HepG2 (cell line): ENCODE results near the gene EPHB6. TPM values are rescaled to one million over a fixed set of nuclear protein-coding genes. Genes with fewer than 3 reads are reported as not detected.

ENCODE experiments used
- ATAC-seq: fragments of 200-7000 bp; cut with Tn5 transposase; 3 replicates; pipeline ENCODE4 v1.9.1; 2020; ENCODE audit warnings: mild to moderate bottlenecking, moderate library complexity
- BruUV-seq: library from RNA; stranded (reverse); fragments of 400-500 nt; replicated peaks from 2 replicates; lab custom pipeline; 2021; lab: Mats Ljungman, UMichigan
- CTCF ChIA-PET: fragments of 300-600 bp; formaldehyde crosslinking; extraction: SDS; loops from one replicate; lab custom pipeline; 2021; ENCODE audit warnings: low total read pairs, inconsistent platforms, low intra/inter-chr PET ratio; lab: Yijun Ruan, JAX
- POLR2A ChIA-PET: fragments of 350-600 bp; sonication (Branson Sonifier 250); formaldehyde crosslinking; loops from one replicate; lab custom pipeline; 2020; ENCODE audit warnings: antibody characterized with exemption, inconsistent platforms; lab: Yijun Ruan, JAX
- DNase-seq: peaks from one replicate; pipeline ENCODE4 v3.0.0-alpha.2; 2015; ENCODE audit warnings: low spot score
- FAIRE-seq: peaks from 3 replicates; lab custom pipeline; 2011; peaks lifted over from hg19 to GRCh38; lab: Jason Lieb, UNC
- H2AFZ ChIP-seq: one replicate; pipeline ENCODE4 v1.6.1; 2011; ENCODE audit warnings: low read length, inconsistent platforms
- H3K27ac ChIP-seq: fragments of 300-600 bp; 3 replicates; pipeline ENCODE4 v1.8.0; 2011; ENCODE audit warnings: mixed run types, mild to moderate bottlenecking, mixed read lengths, low read length, inconsistent platforms; ENCODE audit not compliant: insufficient read depth; ENCODE audit errors: extremely low read length
- H3K27me3 ChIP-seq, 2 experiments: fragments of 200-600 bp in 1 of 2; 2 replicates in 1 of 2; 3 replicates in 1 of 2; pipeline versions ENCODE4 v1.6.0 to v1.8.0; 2011; ENCODE audit warnings: low read length in 2 of 2, mild to moderate bottlenecking in 2 of 2, moderate library complexity in 2 of 2, inconsistent platforms in 1 of 2; ENCODE audit not compliant: insufficient read depth in 2 of 2, control insufficient read depth in 1 of 2
- H3K36me3 ChIP-seq, 2 experiments: fragments of 200-600 bp in 1 of 2; replicated peaks in 1 of 2; 2 replicates in 1 of 2; 3 replicates in 1 of 2; pipeline versions ENCODE4 v1.5.1 to v1.8.0; 2011; ENCODE audit warnings: low read length in 2 of 2, inconsistent platforms in 1 of 2; ENCODE audit not compliant: insufficient read depth in 2 of 2, control insufficient read depth in 1 of 2
- H3K4me1 ChIP-seq: 2 replicates; pipeline ENCODE4 v1.5.1; 2012; ENCODE audit warnings: low read length, inconsistent platforms; ENCODE audit not compliant: insufficient read depth
- H3K4me2 ChIP-seq: 2 replicates; pipeline ENCODE4 v1.6.0; 2011; ENCODE audit warnings: low read depth, low read length, inconsistent platforms
- H3K4me3 ChIP-seq, 3 experiments: fragments of 200-600 bp in 1 of 3; sonication (generic), shearing (Covaris generic) in 1 of 3; replicated peaks in 1 of 3; 2 replicates each; pipeline ENCODE4 v1.5.1; 2011 to 2016; ENCODE audit warnings: low read length in 3 of 3, inconsistent platforms in 2 of 3, low read depth in 2 of 3, mild to moderate bottlenecking in 2 of 3, control low read depth in 1 of 3, mixed read lengths in 1 of 3; ENCODE audit not compliant: insufficient read depth in 1 of 3
- H3K79me2 ChIP-seq: one replicate; pipeline ENCODE4 v1.6.1; 2011; ENCODE audit warnings: low read length, inconsistent platforms; ENCODE audit not compliant: insufficient read depth
- H3K9ac ChIP-seq: 2 replicates; pipeline ENCODE4 v1.6.0; 2011; ENCODE audit warnings: mild to moderate bottlenecking, low read depth, low read length, inconsistent platforms; ENCODE audit not compliant: insufficient read depth
- H3K9me3 ChIP-seq: 2 replicates; pipeline ENCODE4 v1.5.1; 2012; ENCODE audit warnings: mild to moderate bottlenecking, low read length
- H4K20me1 ChIP-seq: 2 replicates; pipeline ENCODE4 v1.6.0; 2011; ENCODE audit warnings: inconsistent platforms, mild to moderate bottlenecking, low read length, moderate library complexity; ENCODE audit not compliant: insufficient read depth
- CHD2 ChIP-seq: IDR thresholded peaks from 2 replicates; pipeline ENCODE4 v1.6.1; 2011; ENCODE audit warnings: low read depth, low read length, improper control_type of control experiment
- GABPB1 ChIP-seq: IDR thresholded peaks from 2 replicates; pipeline ENCODE4 v1.6.1; 2016; ENCODE audit warnings: mild to moderate bottlenecking, missing genetic modification reagents, moderate library complexity, missing compliant biosample characterization
- NFIB ChIP-seq: sonication (generic); formaldehyde crosslinking; IDR thresholded peaks from 2 replicates; pipeline ENCODE4 v1.9.0; 2021; ENCODE audit warnings: missing genetic modification reagents, mild to moderate bottlenecking, borderline replicate concordance
- ZMYM4 ChIP-seq: sonication (generic); formaldehyde crosslinking; IDR thresholded peaks from 2 replicates; pipeline ENCODE4 v1.8.1; 2023; ENCODE audit warnings: mild to moderate bottlenecking, missing genetic modification reagents
- ZNF160 ChIP-seq: sonication (generic); formaldehyde crosslinking; IDR thresholded peaks from 2 replicates; pipeline ENCODE4 v1.8.0; 2022; ENCODE audit warnings: mild to moderate bottlenecking, inconsistent platforms, missing genetic modification reagents
- ZNF674 ChIP-seq: sonication (generic); formaldehyde crosslinking; IDR thresholded peaks from 2 replicates; pipeline ENCODE4 v1.5.0; 2020; ENCODE audit warnings: low read depth, mild to moderate bottlenecking, missing genetic modification reagents
- ZNF878 ChIP-seq: sonication (generic); formaldehyde crosslinking; IDR thresholded peaks from 2 replicates; pipeline ENCODE4 v1.8.1; 2023; ENCODE audit warnings: mild to moderate bottlenecking, missing genetic modification reagents, moderate library complexity
- WGBS: methylation state at CpG from one replicate; pipeline ENCODE4 v1.1.6; 2017; ENCODE audit warnings: low lambda C conversion rate; 5-methylcytosine and 5-hydroxymethylcytosine counted together
- in situ Hi-C: cut with HindIII; loops from 2 replicates; pipeline ENCODE4 v1.10.0; 2017; ENCODE audit warnings: low pct_unique_long_range_greater_than_20kb; ENCODE audit not compliant: extremely low pct_ligation_motif_present
- intact Hi-C: fragments of 100-400 bp; cut with micrococcal nuclease; formaldehyde crosslinking; loops from one replicate; pipeline ENCODE4 v1.10.0; 2022; ENCODE audit not compliant: unreplicated experiment
- polyA plus RNA-seq, 8 experiments: library from polyadenylated mRNA; depleted of rRNA in 3 of 8; stranded (reverse) in 7 of 8; unstranded in 1 of 8; fragments of >200 nt; fragmentation: Illumina TruSeq in 4 of 8; extraction: Trizol in 4 of 8; gene quantifications; 2 replicates each; pipeline versions ENCODE4 v1.2.1 to v1.2.3, GENCODE V29; 2011 to 2016; ENCODE audit warnings: low read depth in 4 of 8, missing spikeins in 1 of 8, mixed read lengths in 1 of 8; ENCODE audit not compliant: insufficient read depth in 1 of 8
- total RNA-seq, 5 experiments: library from RNA; depleted of rRNA; stranded (reverse); fragments of >200 nt; fragmentation: Illumina TruSeq; extraction: Trizol; gene quantifications; 2 replicates each; pipeline ENCODE4 v1.2.3, GENCODE V29; 2016; ENCODE audit warnings: low read depth in 1 of 5
- TF ChIP-seq, protein P1 (sequence below): sonication (generic); formaldehyde crosslinking; IDR thresholded peaks from 2 replicates; pipeline ENCODE4 v1.4.0; 2020; ENCODE audit warnings: missing genetic modification reagents, mild to moderate bottlenecking, borderline replicate concordance
- TF ChIP-seq, protein P2 (sequence below): sonication (generic); formaldehyde crosslinking; IDR thresholded peaks from 2 replicates; pipeline ENCODE4 v1.5.0; 2020; ENCODE audit warnings: missing genetic modification reagents, mild to moderate bottlenecking, borderline replicate concordance
- TF ChIP-seq, protein P3 (sequence below): sonication (generic); formaldehyde crosslinking; IDR thresholded peaks from 2 replicates; pipeline ENCODE4 v1.5.1; 2020; ENCODE audit warnings: mild to moderate bottlenecking, moderate library complexity, missing genetic modification reagents
- TF ChIP-seq, protein P4 (sequence below): sonication (generic); formaldehyde crosslinking; IDR thresholded peaks from 2 replicates; pipeline ENCODE4 v1.4.0; 2020; ENCODE audit warnings: missing genetic modification reagents

EPHB6 gene
- total and polyA plus RNA-seq, 2 of the 13 experiments (the other 11 are each of a cell fraction or from before 2014, with no cell fraction given) = not detected

DNA sequence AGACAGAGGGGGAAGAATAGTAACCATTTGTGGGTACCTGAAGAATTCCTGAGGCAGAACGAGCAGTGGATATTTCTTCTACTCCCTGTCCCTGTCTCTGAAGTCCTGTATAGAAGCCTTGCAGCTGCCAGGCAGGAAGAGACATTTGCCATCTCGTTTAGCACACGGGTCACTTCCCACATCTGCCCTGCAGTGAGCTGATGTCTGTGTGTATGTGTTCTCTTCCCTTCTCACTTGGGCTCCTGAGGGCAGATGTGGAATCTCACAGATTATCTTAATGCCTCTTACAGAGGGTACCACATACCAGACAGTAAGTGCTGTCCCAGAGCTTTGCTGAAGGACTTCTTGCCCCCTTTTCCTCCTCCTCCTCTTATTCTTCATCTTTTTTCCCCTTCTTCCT lies 44.8 kb downstream of the EPHB6 start (continued):
- TF ChIP-seq, protein P1, sequence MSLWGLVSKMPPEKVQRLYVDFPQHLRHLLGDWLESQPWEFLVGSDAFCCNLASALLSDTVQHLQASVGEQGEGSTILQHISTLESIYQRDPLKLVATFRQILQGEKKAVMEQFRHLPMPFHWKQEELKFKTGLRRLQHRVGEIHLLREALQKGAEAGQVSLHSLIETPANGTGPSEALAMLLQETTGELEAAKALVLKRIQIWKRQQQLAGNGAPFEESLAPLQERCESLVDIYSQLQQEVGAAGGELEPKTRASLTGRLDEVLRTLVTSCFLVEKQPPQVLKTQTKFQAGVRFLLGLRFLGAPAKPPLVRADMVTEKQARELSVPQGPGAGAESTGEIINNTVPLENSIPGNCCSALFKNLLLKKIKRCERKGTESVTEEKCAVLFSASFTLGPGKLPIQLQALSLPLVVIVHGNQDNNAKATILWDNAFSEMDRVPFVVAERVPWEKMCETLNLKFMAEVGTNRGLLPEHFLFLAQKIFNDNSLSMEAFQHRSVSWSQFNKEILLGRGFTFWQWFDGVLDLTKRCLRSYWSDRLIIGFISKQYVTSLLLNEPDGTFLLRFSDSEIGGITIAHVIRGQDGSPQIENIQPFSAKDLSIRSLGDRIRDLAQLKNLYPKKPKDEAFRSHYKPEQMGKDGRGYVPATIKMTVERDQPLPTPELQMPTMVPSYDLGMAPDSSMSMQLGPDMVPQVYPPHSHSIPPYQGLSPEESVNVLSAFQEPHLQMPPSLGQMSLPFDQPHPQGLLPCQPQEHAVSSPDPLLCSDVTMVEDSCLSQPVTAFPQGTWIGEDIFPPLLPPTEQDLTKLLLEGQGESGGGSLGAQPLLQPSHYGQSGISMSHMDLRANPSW (CRISPR knock-in tag) = no peak
- TF ChIP-seq CHD2 (no peak), ZNF878 (CRISPR knock-in tag) (no peak)

DNA sequence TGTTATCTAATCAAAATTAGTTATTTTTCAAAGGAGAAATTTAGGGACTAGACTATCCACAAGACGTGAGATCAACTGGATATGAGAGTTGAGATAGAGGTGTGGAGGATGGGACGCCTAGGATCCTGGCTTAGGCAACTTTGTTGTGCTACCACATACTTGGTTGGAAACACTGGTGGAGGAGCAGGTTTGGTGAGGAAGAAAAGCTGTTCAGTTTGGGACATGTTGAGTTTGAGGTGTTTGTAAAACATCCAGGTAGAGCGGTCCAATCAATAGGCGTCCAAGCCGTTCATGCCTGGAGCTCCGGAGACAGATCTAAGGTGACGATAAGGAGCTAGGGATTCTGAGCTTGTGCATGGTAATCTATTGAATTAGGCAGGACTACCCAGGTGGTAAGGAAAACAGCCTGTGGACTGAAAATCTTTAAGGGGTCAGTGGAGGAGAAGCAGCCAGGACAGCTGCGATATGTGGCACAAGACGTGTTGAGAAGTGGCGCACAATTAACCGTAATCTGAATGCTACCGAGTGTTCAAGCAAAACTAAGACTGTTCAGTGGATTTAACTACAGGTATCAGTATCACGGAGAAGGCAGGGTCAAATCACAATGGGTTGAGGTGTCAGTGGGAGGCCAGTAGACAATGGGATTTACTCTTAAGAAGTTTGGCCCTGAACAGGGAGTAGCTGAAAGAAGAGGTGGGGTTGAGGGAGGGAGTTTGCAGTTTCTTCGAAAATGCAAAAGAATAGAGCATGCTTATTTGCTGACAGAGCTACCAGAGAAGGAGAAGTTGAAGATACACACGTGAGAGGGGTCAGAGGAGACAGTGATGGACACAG lies 46.8 kb downstream of the EPHB6 start:
- in situ Hi-C loops = no loop called here
- Histone ChIP-seq H3K27ac (no peak overlapping the region), H3K79me2 (no peaks in the 10 kb centered on the region), H2AFZ (no peak overlapping the region), H3K4me2 (no peak overlapping the region), H4K20me1 (no peaks in the 10 kb centered on the region), H3K9me3 (peaks cover 7% of the 10 kb centered on the region), H3K27me3 (no peaks in the 10 kb centered on the region), H3K36me3 (no peaks in the 10 kb centered on the region), H3K4me1 (no peaks in the 10 kb centered on the region), H3K9ac (no peak overlapping the region), H3K4me3 (no peak overlapping the region)
- FAIRE-seq (no peak), DNase-seq (no peak), ATAC-seq (no peak)
- 37% methylated on average over 15 of the region's 15 CpGs for WGBS
- TF ChIP-seq ZNF160 (CRISPR knock-in tag) (no peak), NFIB (CRISPR knock-in tag) (no peak), GABPB1 (CRISPR knock-in tag) (no peak), ZMYM4 (CRISPR knock-in tag) (no peak), ZNF674 (CRISPR knock-in tag) (no peak)
- TF ChIP-seq, protein P2, sequence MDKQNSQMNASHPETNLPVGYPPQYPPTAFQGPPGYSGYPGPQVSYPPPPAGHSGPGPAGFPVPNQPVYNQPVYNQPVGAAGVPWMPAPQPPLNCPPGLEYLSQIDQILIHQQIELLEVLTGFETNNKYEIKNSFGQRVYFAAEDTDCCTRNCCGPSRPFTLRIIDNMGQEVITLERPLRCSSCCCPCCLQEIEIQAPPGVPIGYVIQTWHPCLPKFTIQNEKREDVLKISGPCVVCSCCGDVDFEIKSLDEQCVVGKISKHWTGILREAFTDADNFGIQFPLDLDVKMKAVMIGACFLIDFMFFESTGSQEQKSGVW (CRISPR knock-in tag) = no peak
- TF ChIP-seq, protein P3, sequence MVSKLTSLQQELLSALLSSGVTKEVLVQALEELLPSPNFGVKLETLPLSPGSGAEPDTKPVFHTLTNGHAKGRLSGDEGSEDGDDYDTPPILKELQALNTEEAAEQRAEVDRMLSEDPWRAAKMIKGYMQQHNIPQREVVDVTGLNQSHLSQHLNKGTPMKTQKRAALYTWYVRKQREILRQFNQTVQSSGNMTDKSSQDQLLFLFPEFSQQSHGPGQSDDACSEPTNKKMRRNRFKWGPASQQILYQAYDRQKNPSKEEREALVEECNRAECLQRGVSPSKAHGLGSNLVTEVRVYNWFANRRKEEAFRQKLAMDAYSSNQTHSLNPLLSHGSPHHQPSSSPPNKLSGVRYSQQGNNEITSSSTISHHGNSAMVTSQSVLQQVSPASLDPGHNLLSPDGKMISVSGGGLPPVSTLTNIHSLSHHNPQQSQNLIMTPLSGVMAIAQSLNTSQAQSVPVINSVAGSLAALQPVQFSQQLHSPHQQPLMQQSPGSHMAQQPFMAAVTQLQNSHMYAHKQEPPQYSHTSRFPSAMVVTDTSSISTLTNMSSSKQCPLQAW (CRISPR knock-in tag) = no peak
- TF ChIP-seq, protein P4, sequence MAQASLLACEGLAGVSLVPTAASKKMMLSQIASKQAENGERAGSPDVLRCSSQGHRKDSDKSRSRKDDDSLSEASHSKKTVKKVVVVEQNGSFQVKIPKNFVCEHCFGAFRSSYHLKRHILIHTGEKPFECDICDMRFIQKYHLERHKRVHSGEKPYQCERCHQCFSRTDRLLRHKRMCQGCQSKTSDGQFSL (CRISPR knock-in tag) = no peak
- BruUV-seq = no TSS peak
- intact Hi-C loops = no loop called here
- POLR2A ChIA-PET = no interaction called here
- CTCF ChIA-PET = no interaction called here
